ENCODE data around the gene OR1G1.
"Not testable (repeated sequence)": the region's sequence is repeated elsewhere in the genome, so short reads cannot be mapped to it uniquely, and the experiment has no call there.

The OR1G1 gene

GRCh38 chr17:3127451-3127850 lies at the start of gene OR1G1:
Gene OR1G1 (minus strand): TSS chr17:3127551. CDS start chr17:3127551, 0 bp downstream.
- no peak for DNase-seq

GRCh38 chr17:3167574-3167973 lies 40.2 kb upstream of the OR1G1 start:
- DNase-seq: no peak

GRCh38 chr17:3157218-3157617 lies 29.9 kb upstream of the OR1G1 start:
- no peak for DNase-seq

GRCh38 chr17:3137494-3137893 lies 10.1 kb upstream of the OR1G1 start:
- not testable (repeated sequence) for DNase-seq

GRCh38 chr17:3104322-3104721 lies 23.0 kb downstream of the OR1G1 start, which contains the start of gene OR1D2:
Gene OR1D2 (minus strand): TSS chr17:3104422. CDS start chr17:3092996, 11,426 bp downstream.
- no peak for DNase-seq

Measured in HCEC 1CT (cell line).